Mononuclear cell (primary cell): ENCODE data around the gene PDS5B. TPM values are rescaled to one million over a fixed set of nuclear protein-coding genes. Genes with fewer than 3 reads are reported as not detected.
"Not testable (repeated sequence)": the region's sequence is repeated elsewhere in the genome, so short reads cannot be mapped to it uniquely, and the experiment has no call there.

Experiments used
- H3K27me3 ChIP-seq: 2 replicates; pipeline ENCODE4 v1.6.0; 2011; ENCODE audit warnings: low read length, control low read depth; ENCODE audit not compliant: insufficient read depth
- H3K4me1 ChIP-seq: 2 replicates; pipeline ENCODE4 v1.5.1; 2011; ENCODE audit warnings: mild to moderate bottlenecking, low read length, control low read depth; ENCODE audit not compliant: insufficient read depth
- H3K4me3 ChIP-seq: 2 replicates; pipeline ENCODE4 v1.5.1; 2011; ENCODE audit warnings: mild to moderate bottlenecking, low read length, moderate library complexity
- H3K9me3 ChIP-seq: 2 replicates; pipeline ENCODE4 v1.5.1; 2011; ENCODE audit warnings: low read depth, mild to moderate bottlenecking, control low read depth, low read length
- total RNA-seq: library from RNA; depleted of rRNA; stranded (reverse); fragments of >200 nt; gene quantifications from one replicate; pipeline ENCODE4 v1.2.3, GENCODE V29; 2012

PDS5B gene
- total RNA-seq, 1 donor = 59.5 TPM

DNA sequence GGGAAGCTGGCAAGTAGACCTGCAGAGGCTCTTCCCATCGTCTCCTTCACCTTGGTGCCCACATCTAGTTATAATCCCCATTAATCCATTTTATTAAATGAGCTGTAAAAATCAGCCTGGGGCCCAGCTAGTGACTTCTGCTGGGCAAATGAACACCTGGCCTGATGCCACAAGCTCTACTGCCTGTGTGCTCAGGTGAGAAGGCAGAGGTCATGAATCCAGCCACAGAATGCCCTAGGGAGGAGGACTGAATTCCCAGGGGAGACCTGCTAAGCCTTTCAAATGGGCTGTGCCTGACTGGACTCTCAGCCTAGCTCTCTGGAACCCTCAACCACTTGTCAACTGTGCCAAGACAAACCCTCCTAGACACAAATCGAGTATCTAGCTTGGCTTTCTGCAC is 74.0 kb downstream of the PDS5B start:
- no peak overlapping the region for H3K4me3 ChIP-seq
- H3K4me1 ChIP-seq = no peaks in the 10 kb centered on the region
- no peaks in the 10 kb centered on the region for H3K9me3 ChIP-seq
- H3K27me3 ChIP-seq = no peaks in the 10 kb centered on the region

DNA sequence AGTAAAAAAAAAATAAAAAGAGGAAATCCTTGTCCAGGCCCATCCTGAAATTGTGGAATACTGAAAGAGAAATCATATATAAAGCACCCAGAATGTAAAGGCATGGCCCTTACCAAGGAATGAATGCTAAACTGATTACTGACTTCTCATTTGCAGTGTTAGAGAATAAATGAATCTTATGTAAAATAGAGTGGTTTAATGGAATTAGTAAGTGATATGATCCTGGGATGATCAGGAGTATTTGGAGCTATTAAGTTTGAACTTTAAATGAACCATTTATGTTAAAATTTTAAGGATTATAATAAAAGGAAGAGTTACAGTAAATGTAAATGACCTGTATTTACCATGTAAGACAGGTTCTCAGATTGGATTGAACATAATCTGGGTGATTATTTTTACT is 75.4 kb downstream of the PDS5B start:
- Histone ChIP-seq H3K4me1 (no peaks in the 10 kb centered on the region), H3K4me3 (no peak overlapping the region), H3K9me3 (no peaks in the 10 kb centered on the region), H3K27me3 (no peaks in the 10 kb centered on the region)

DNA sequence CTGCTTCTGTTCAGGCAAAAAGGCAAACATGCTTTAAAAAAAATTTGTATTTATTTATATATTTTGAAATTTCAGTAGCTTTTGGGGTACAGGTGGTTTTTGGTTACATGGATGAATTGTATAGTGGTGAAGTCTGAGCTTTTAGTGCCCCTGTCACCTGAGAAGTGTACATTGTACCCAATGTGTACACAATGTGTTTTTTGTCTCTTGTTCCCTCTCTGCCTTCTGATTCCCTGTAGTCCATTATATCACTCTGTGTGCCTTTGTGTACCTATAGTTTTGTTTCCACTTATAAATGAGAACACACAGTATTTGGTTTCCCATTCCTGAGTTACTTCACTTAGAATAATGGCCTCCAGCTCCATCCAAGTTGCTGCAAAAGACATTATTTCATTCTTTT is 77.4 kb downstream of the PDS5B start:
- H3K27me3 ChIP-seq = no peaks in the 10 kb centered on the region
- H3K9me3 ChIP-seq = no peaks in the 10 kb centered on the region
- H3K4me3 ChIP-seq = no peak overlapping the region
- H3K4me1 ChIP-seq = no peaks in the 10 kb centered on the region

GRCh38 chr13:32666990-32667571 is 80.8 kb downstream of the PDS5B start:
- Histone ChIP-seq H3K4me1 (no peaks in the 10 kb centered on the region), H3K27me3 (no peaks in the 10 kb centered on the region), H3K9me3 (no peaks in the 10 kb centered on the region), H3K4me3 (no peak overlapping the region)

- Histone ChIP-seq H3K27me3 (no peaks in the 10 kb centered on the region), H3K4me1 (no peaks in the 10 kb centered on the region), H3K9me3 (no peaks in the 10 kb centered on the region), H3K4me3 (no peak overlapping the region)
These were observed 82.9 kb downstream of the PDS5B start for GRCh38 chr13:32669030-32669646.

DNA sequence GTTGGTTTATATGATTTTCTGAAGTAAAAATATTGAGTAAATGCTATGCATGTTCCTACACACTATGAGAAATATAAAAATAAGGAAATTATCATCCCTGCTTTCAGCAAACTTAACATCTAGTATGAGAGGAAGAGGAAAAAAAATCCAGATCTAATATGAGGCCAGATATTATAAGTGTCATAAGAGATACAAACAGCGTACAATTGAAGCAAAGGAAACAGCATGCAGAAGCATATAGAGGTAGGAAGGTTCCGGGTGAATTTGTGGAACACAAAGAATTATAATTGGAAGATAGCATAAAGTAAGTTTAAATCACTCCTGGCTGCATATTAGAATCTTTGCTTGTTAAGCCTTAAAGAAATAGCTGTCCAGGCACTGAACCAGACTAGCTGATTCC is 88.3 kb downstream of the PDS5B start:
- H3K4me3 ChIP-seq = no peak overlapping the region
- H3K9me3 ChIP-seq = no peaks in the 10 kb centered on the region
- no peaks in the 10 kb centered on the region for H3K27me3 ChIP-seq
- H3K4me1 ChIP-seq = no peaks in the 10 kb centered on the region

GRCh38 chr13:32676242-32676641 is 90.0 kb downstream of the PDS5B start:
- Histone ChIP-seq H3K27me3 (no peaks in the 10 kb centered on the region), H3K4me1 (no peaks in the 10 kb centered on the region), H3K9me3 (no peaks in the 10 kb centered on the region), H3K4me3 (no peak overlapping the region)

DNA sequence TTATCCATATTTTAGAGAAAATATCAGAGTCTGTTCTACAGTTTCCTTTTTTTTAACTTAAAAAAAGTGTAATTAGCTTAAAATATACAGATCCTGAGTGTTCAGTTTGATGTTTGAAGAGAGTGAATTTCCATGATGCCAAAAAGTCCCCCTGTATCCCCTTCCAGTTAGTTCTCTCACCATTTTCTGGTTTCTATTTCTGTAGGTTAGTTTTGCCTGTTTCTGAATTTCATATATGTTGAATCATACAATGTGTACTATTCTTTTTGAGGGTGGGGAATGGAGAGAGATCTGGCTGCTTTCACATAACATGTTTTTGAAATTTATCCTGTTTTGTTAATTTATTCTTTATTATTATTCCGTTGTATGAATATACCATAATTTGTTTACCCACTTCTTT is 95.9 kb downstream of the PDS5B start:
- no peaks in the 10 kb centered on the region for H3K9me3 ChIP-seq
- H3K4me3 ChIP-seq = no peak overlapping the region
- H3K4me1 ChIP-seq = no peaks in the 10 kb centered on the region
- no peaks in the 10 kb centered on the region for H3K27me3 ChIP-seq

DNA sequence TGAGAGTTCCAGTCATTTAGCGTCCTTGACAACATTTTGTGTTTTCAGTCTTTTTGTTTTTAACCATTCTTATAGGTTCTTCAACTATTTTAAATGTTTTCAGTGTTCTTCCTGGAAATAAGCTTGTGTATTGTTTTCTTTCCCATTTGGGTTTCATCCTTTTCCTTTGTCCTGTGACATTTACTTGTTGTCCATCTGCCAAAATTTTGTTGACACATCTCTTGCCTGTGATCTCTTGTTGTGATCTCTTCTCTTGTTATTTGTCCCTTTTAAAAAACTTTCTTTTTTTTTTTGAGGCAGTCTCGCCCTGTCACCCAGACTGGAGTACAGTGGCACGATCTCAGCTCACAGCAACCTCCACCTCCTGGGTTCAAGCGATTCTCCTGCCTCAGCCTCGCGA is 96.5 kb downstream of the PDS5B start:
- Histone ChIP-seq H3K9me3 (no peaks in the 10 kb centered on the region), H3K27me3 (no peaks in the 10 kb centered on the region), H3K4me3 (no peak overlapping the region), H3K4me1 (no peaks in the 10 kb centered on the region)

DNA sequence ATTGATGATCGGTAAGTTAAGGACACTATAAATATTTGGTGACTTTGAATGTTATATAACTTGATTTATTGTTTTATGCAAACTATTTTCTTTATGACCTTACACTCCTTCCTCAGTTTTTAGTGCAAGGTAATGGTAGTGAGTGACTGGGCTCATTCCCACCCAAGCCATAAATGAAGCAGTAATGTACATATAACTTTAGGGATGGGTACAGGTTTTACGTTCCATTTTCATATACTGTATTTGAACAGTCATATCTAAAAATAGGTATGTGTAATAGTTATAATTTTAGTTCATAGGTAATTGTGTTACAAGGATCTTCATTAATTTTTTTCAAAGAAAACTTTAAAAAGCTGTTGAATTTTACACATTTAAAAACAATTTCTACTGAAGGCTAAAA is 101.0 kb downstream of the PDS5B start:
- Histone ChIP-seq H3K4me3 (no peak overlapping the region), H3K9me3 (no peaks in the 10 kb centered on the region), H3K4me1 (no peaks in the 10 kb centered on the region)

GRCh38 chr13:32695602-32696250 is 109.5 kb downstream of the PDS5B start:
- H3K4me3 ChIP-seq = no peak overlapping the region
- no peaks in the 10 kb centered on the region for H3K27me3 ChIP-seq
- H3K4me1 ChIP-seq = no peaks in the 10 kb centered on the region
- H3K9me3 ChIP-seq = no peaks in the 10 kb centered on the region

More for the DNA sequence above, 101.0 kb downstream of the PDS5B start:
- H3K27me3 ChIP-seq = no peaks in the 10 kb centered on the region

DNA sequence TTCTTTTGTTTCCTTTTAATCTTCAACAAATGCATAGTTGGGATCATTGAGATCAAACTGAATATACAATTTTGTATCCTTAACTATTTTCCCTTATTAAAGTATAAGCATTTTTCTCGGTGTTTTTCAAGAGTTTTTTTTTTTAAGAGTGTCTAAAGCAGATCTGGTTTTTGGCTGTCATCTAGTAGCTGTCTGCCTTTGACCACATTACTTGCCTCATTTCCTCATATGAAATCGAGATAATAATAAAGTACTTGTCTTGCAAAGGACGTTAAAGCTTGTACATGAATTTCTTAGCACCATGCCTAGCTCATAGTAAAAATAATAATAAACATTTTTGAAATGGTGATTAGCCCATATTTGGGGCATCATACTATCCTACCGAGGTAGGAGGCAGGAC is 121.2 kb downstream of the PDS5B start:
- no peaks in the 10 kb centered on the region for H3K27me3 ChIP-seq
- no peaks in the 10 kb centered on the region for H3K4me1 ChIP-seq
- no peaks in the 10 kb centered on the region for H3K9me3 ChIP-seq
- no peak overlapping the region for H3K4me3 ChIP-seq

GRCh38 chr13:32713397-32713796 is 127.1 kb downstream of the PDS5B start:
- Histone ChIP-seq H3K9me3 (peaks cover 11% of the 10 kb centered on the region), H3K4me1 (no peaks in the 10 kb centered on the region), H3K27me3 (no peaks in the 10 kb centered on the region), H3K4me3 (no peak overlapping the region)

- H3K4me3 ChIP-seq, H3K4me1 ChIP-seq, H3K27me3 ChIP-seq: not testable (repeated sequence)
- H3K9me3 ChIP-seq = peaks cover 11% of the 10 kb centered on the region
These were observed 129.9 kb downstream of the PDS5B start for GRCh38 chr13:32716201-32716600.

DNA sequence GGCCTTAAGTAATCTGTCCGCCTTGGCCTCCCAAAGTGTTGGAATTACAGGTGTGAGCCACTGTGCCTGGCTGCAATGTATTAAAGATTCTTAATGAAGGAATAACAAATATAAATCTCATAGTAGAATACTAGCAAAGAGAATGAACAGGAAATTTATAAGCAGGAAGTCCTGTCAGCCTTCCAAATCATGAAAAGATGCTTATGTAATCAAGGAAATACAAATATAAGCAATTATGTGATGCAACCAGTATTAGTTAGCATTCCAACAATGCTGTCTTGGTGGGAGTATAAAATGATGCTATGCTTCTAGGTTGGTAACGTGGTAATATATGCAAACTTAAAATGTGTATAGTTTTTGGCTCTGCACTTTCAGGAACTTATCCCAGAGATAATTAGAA is 133.8 kb downstream of the PDS5B start:
- H3K4me1 ChIP-seq = peaks cover 6% of the 10 kb centered on the region
- no peaks in the 10 kb centered on the region for H3K9me3 ChIP-seq
- H3K27me3 ChIP-seq = no peaks in the 10 kb centered on the region
- H3K4me3 ChIP-seq = no peak overlapping the region
